ENCODE data around the gene GXYLT1. TPM values are rescaled to one million over a fixed set of nuclear protein-coding genes. Genes with fewer than 3 reads are reported as not detected.

The GXYLT1 gene
- total and polyA plus RNA-seq, 2 donors (not counting 3 experiments of a cell fraction or from before 2014, with no cell fraction given): 6.8 to 23.0 TPM

DNA sequence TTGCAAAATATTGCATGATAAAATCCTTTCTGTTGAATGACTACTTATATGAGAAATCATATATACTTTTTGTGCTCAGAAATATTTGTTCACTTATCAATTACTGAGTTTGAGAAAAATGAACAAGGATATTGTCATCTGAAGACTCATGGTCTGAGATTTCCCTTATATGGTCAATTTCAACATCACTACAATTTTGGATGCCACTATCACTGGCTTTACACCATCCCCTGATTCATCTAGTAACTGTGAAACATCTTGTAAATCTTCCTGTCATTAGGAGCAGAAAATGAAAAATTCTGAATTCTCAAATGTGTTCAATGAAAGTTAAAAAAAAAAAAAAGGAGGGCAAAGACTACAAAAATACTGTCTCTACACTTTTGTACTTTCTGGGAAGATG lies 21.8 kb upstream of the GXYLT1 start:
- no peak overlapping the region for H3K27ac ChIP-seq (ENCODE audit: insufficient read depth, low read depth, low read length)
- no peak for TF ChIP-seq EZH2 (IDR thresholded peaks at IDR 0.05; ENCODE audit: borderline replicate concordance, low read depth, low read length, severe bottlenecking)
- TF ChIP-seq MYC (IDR thresholded peaks at IDR 0.05; ENCODE audit: low read depth, low read length): no peak
- no peak for TF ChIP-seq JUN (IDR thresholded peaks at IDR 0.05; ENCODE audit: borderline replicate concordance, insufficient read depth, insufficient read length, low read depth)
- no TSS peak for BruUV-seq (replicated peaks)
- no peaks in the 10 kb centered on the region for H3K27me3 ChIP-seq (ENCODE audit: control insufficient read depth in 2 of 2, insufficient read depth in 2 of 2, low read length in 2 of 2)
- H3K79me2 ChIP-seq (ENCODE audit: control insufficient read depth, insufficient read depth, low read length): no peaks in the 10 kb centered on the region
- H3K4me3 ChIP-seq (replicated peaks in 1 of 3; ENCODE audit: insufficient read depth in 1 of 3, low read depth in 1 of 3, low read length in 3 of 3): no peak overlapping the region
- H3K4me1 ChIP-seq (ENCODE audit: control insufficient read depth, extremely low read depth, insufficient read depth, low read length): no peaks in the 10 kb centered on the region
- dilution Hi-C loops (cut with MboI; ENCODE audit: extremely low pct_ligation_motif_present, low sequenced_read_pairs): no loop called here
- H3K9me3 ChIP-seq (replicated peaks; ENCODE audit: control insufficient read depth, insufficient read depth, low read length): no peaks in the 10 kb centered on the region
- DNase-seq (ENCODE audit: low read depth, low spot score) (no peak), FAIRE-seq (no peak)
- H3K4me2 ChIP-seq (ENCODE audit: insufficient read depth, low read length): no peak overlapping the region
- ChIA-PET POLR2A (no interaction called here), CTCF (no interaction called here)
- H3K36me3 ChIP-seq (ENCODE audit: control insufficient read depth in 2 of 2, extremely low read depth in 1 of 2, insufficient read depth in 2 of 2, low read length in 2 of 2): no peaks in the 10 kb centered on the region
- no peaks in the 10 kb centered on the region for H3K9me1 ChIP-seq (replicated peaks; ENCODE audit: control insufficient read depth, extremely low read depth, insufficient read depth, low read length)
- no peak overlapping the region for H2AFZ ChIP-seq (ENCODE audit: low read depth, low read length)
- no peak overlapping the region for H3K9ac ChIP-seq (replicated peaks; ENCODE audit: extremely low read depth, insufficient read depth, low read length)
- H4K20me1 ChIP-seq (replicated peaks; ENCODE audit: control insufficient read depth, extremely low read depth, insufficient read depth, low read length): no peaks in the 10 kb centered on the region
- intact Hi-C loops (cut with micrococcal nuclease): no loop called here

GRCh38 chr12:42163913-42164312 lies 19.2 kb upstream of the GXYLT1 start:
- Histone ChIP-seq H3K9ac (replicated peaks; ENCODE audit: extremely low read depth, insufficient read depth, low read length) (no peak overlapping the region), H3K4me2 (ENCODE audit: insufficient read depth, low read length) (no peak overlapping the region), H3K27me3 (ENCODE audit: control insufficient read depth in 2 of 2, insufficient read depth in 2 of 2, low read length in 2 of 2) (no peaks in the 10 kb centered on the region), H3K9me1 (replicated peaks; ENCODE audit: control insufficient read depth, extremely low read depth, insufficient read depth, low read length) (no peaks in the 10 kb centered on the region), H2AFZ (ENCODE audit: low read depth, low read length) (no peak overlapping the region), H3K27ac (ENCODE audit: insufficient read depth, low read depth, low read length) (no peak overlapping the region), H3K4me1 (ENCODE audit: control insufficient read depth, extremely low read depth, insufficient read depth, low read length) (no peaks in the 10 kb centered on the region), H3K4me3 (replicated peaks in 1 of 3; ENCODE audit: insufficient read depth in 1 of 3, low read depth in 1 of 3, low read length in 3 of 3) (no peak overlapping the region), H3K36me3 (ENCODE audit: control insufficient read depth in 2 of 2, extremely low read depth in 1 of 2, insufficient read depth in 2 of 2, low read length in 2 of 2) (peaks cover 0 to 3% of the 10 kb centered on the region in 2 experiments), H4K20me1 (replicated peaks; ENCODE audit: control insufficient read depth, extremely low read depth, insufficient read depth, low read length) (no peaks in the 10 kb centered on the region), H3K9me3 (replicated peaks; ENCODE audit: control insufficient read depth, insufficient read depth, low read length) (no peaks in the 10 kb centered on the region), H3K79me2 (ENCODE audit: control insufficient read depth, insufficient read depth, low read length) (no peaks in the 10 kb centered on the region)
- POLR2A ChIA-PET: no interaction called here
- DNase-seq (ENCODE audit: low read depth, low spot score) (no peak), FAIRE-seq (no peak)
- CTCF ChIA-PET: no interaction called here
- dilution Hi-C loops (cut with MboI; ENCODE audit: extremely low pct_ligation_motif_present, low sequenced_read_pairs): no loop called here
- intact Hi-C loops (cut with micrococcal nuclease): no loop called here
- TF ChIP-seq POLR2AphosphoS5 (IDR thresholded peaks at IDR 0.05; ENCODE audit: insufficient read depth, low read depth, low read length): no peak
- no peak for TF ChIP-seq JUN (IDR thresholded peaks at IDR 0.05; ENCODE audit: borderline replicate concordance, insufficient read depth, insufficient read length, low read depth)
- no peak for TF ChIP-seq POLR2A (IDR thresholded peaks at IDR 0.05; ENCODE audit: low read depth, low read length)
- TF ChIP-seq GATA2 (IDR thresholded peaks at IDR 0.05; ENCODE audit: insufficient read depth, insufficient read length, low read depth, low read length): no peak
- TF ChIP-seq EZH2 (IDR thresholded peaks at IDR 0.05; ENCODE audit: borderline replicate concordance, low read depth, low read length, severe bottlenecking): no peak
- no peak for TF ChIP-seq MYC (IDR thresholded peaks at IDR 0.05; ENCODE audit: low read depth, low read length)
- TF ChIP-seq MAX (IDR thresholded peaks at IDR 0.05; ENCODE audit: insufficient read depth, insufficient read length): no peak
- TF ChIP-seq CTCF (IDR thresholded peaks at IDR 0.05; ENCODE audit: extremely low read depth in 1 of 2, insufficient read depth in 1 of 2, low read depth in 1 of 2, low read length in 2 of 2): no peak
- TF ChIP-seq FOS (IDR thresholded peaks at IDR 0.05; ENCODE audit: borderline replicate concordance, insufficient read depth, low read length): no peak
- BruUV-seq (replicated peaks): no TSS peak
